ENCODE data around the gene NDNF.

NDNF gene, protein sequence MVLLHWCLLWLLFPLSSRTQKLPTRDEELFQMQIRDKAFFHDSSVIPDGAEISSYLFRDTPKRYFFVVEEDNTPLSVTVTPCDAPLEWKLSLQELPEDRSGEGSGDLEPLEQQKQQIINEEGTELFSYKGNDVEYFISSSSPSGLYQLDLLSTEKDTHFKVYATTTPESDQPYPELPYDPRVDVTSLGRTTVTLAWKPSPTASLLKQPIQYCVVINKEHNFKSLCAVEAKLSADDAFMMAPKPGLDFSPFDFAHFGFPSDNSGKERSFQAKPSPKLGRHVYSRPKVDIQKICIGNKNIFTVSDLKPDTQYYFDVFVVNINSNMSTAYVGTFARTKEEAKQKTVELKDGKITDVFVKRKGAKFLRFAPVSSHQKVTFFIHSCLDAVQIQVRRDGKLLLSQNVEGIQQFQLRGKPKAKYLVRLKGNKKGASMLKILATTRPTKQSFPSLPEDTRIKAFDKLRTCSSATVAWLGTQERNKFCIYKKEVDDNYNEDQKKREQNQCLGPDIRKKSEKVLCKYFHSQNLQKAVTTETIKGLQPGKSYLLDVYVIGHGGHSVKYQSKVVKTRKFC

DNA sequence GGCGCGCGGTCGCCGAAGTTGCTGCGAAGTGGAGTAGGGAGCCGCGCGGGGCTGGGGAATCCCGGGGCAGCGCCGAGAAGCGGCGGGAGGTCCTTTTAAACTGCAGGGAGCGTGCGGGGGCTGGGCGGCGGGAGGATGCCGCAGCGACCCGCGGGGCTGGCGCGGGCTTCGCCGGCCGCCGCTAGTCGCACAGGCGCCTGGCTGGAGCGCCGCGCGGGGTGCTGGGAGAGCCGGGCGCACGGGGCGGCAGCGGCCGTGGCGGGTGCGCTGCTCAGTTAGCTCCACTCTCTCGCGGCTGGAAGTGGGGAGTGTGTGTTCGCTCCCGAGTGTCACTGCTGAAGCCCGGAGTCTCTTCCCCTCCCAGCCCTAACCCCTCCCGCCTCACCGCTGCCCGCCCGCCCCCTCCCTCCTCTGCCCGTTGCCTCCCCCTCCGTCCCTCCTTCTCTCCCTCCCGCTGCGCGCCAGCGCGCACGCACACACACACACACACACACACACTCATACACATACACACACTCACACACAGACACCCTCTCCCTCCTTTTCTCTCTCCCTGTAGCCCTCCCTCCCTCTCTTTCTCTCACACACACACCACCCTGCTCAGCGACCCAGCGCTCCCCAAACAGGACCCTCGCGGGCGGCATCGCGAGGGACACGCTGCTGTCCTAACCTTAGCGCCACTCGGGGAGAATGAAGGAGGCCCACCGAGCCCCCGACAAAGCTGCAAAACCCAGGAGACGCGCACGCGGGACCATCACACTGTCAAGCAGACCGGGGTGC, at the start of gene NDNF:
Gene NDNF, minus strand, starts transcription at position 312 of the 780 bp plus-strand sequence. CDS start 26,698 bp downstream, outside the sequence.
- no peak for DNase-seq

DNA sequence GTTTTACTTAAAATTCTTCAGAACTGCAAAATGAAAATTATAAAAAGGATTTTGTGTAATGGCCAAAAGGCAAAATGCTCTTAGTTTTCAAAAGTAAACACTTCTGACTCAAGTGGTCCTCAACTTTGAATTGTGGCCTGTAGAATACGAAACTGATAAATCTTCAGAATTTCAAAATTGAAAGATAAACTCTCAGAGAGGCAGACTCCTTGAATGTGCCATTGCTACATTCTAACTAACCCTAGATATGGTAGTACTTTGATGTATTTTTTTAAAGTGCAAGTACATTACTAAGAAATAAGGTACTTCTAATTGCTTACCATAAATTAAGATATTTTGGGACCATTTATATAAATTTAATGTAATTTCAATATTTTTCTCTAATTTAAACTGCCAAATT, 47.4 kb upstream of the NDNF start:
- no peak for DNase-seq

DNA sequence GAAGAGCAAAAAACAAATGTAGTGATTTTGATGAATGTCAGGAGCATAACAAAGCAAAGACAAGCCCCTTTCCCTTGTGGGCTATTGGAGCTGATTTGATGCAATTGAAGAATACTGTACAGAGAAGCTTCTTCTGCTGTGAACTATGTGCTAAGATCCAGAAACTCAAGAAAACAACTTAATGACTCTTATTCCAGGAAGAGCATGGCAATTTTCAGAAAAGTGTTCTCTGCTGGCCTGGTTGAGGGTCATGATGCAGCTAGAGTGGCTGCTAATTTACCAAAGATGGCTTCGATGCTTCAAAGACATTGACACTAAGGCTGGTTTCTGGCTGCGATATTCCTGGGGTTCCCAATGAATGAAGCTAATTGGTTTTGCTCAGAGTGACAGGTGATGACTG, 46.0 kb upstream of the NDNF start:
- no peak for DNase-seq

DNA sequence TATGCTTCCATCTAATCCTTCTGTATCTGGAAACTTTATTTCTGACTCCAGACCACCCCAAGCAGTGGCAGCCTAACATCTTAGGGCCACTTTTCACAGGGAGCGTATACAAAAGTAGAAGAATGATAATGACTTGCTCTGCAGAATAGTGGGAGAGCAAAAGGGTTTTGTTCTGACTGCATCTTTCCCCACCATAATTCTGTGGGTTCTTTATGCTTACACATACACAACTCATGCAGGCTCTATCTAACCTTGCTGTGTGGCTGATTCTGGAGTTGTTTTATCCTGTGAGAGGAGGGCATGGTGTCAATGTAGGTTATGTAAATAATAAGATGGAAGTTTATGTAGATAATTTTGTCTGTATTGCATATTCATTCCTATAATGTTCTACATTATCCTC, 42.4 kb upstream of the NDNF start:
- DNase-seq = no peak

DNA sequence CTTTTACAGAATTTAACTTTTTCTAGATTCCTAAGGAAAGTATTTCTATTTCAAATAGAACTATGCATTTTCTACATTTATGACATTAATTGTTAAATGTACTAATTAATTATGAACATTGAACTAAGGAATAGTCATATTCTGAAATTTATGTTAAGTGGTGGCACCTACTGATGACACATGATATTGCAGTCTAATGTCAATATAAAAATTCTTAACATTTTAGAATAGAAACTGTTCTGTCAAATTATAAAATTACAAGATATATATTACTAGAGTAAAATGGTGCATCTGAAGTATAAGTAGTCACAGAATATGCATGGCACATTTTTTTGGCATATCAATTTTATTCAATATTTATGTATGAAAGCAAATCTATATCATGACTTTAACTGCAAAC, 40.2 kb upstream of the NDNF start:
- no peak for DNase-seq

DNA sequence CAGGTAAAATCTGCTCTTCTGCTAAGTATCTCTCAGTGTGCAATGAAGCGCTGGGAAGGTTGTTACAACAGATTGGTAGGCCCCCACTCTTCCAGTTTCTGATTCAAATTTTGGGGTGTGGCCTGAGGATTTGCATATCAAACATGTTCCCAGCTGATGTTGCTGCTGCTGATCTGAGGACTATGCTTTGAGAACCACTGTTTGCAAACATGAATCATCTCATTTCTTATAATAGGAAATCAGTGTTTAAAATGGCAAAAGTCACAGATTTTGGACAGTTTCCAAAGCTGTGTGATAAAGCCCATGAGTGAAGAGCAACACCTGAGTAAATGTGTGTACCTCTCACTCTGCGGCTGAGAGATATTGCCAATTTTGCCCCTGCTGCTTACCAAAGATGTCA, 36.2 kb upstream of the NDNF start:
- DNase-seq = peak; percentile 36

DNA sequence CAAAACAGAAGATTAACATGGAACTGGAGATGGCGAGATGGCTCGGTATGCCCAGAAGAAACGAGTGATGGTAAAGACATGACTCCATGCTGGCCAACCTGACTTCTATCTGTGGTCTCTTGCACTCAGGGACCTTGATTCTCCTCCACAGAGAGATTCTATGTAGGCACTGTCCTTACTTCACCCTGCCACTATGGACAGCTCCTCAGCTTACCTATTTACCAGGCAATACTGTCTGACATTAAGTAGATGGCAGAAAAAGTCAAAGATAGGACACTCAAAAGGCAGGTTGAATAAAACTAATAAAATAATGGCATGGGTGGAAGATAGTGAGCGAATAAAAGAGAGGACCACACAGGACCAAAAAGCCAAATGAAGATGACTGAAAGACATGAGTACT, 35.2 kb upstream of the NDNF start:
- DNase-seq = no peak

DNA sequence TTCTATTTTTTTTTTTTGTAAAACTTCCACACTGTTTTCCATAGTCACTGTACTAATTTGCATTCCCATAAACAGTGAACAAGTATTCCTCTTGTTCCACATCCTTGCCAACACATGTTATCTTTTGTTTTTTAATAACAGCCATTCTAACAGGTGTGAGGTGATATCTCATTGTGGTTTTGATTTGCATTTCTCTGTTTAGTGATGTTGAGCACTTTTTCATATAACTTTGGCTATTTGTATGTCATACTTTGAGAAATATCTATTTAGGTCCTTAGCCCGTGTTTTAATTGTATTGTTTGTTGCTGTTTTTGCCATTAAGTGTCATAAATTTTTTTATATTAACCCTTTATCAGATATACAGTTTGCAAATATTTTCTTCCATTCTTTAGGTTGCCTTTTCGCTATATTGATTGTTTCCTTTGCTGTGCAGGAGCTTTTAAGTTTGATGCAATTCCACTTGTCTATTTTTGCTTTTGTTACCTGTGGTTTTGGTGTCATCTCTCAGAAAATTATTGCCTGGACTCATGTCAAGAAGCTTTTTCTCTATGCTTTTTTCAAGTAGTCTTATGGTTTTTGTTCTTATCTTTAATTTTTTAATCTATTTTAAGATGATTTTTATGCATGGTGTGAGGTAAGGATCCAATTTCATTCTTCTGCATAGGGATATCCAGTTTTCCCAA, 27.9 kb upstream of the NDNF start:
- no peak for DNase-seq

DNA sequence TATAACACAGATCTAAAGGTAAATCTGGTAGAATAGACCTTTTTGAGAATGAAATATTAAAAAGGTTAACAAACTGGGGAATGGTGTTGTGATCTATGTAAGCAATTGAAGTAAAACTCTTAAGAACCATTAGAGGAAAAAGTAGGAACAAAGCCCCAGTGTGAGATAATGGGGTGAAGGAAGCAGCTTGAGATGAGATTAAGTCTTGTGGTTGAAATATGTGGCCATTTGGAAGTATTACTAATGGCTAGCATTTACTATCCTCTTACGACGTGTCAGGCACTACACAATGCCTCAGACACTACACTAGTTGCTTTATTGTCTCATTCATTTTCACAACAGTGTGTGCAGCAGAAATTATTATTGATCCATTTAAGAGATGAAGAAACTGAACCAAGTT, 25.9 kb upstream of the NDNF start:
- DNase-seq = no peak

DNA sequence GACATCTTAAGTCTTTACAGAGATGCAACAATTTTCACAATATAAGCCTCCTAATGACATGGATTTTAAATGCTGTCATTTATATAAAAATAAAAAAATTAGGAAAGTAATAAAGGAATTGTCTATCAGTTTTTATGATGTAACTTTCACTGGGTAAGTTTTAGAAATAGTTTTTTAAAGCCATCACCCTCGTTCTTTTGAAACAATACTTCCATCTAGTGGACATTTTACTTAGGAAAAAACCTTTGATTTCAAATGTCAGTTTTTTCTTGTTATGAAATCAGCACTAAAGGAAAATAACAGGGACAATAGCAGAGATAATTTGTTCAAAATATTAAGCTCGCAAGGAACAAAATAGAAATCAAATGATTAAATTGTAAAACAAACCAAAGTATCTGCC, 24.3 kb upstream of the NDNF start:
- peak; percentile 42 for DNase-seq

DNA sequence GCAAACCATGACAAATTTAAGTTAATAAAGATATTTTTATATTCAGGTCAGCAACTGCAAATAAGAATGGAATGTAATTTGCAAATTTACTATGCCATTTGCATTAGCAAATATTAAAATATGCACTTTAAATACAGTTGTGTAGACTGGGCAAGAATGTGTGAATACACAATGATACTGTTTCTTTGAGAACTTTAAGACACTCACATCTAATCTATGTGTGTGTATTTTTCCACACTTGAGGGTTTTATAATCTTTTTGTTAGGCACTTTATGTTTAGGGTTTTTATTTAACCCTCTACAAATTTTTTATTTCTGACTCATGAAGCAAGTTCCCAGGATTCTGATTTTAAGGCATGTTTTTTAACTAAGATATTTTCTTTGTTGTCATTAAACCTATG, 23.9 kb upstream of the NDNF start:
- DNase-seq = no peak

DNA sequence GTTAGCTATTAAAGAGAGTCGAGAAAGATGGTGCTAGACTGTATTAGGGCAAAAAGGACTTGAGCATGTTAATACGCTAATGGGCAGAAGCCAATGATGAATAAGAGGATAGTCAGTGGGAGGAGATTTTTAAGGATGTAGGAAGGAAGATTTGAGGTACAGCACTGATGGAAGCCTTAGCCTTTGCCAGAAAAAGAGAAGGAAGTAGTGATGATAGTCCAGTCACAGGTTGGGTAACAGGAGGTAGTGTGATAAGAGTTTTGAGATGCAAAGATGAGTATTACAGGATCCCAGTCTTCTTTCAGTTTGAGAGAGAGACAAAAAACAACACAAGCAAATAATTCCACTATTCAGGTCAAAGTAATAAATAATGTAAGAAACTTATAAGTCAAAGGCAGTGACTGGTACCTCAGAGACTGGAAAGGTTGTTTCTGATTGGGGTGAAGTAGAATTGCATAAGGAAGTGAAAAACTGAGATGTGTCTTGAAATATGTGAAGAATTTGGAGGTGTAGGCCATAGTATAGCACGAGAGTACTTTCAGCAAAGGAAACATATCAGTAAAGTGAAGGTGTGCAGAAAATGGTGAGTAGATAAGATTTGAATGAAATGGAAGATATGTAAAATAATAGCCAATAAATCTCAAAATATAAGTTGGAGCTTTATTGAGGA, 22.1 kb upstream of the NDNF start:
- no peak for DNase-seq

DNA sequence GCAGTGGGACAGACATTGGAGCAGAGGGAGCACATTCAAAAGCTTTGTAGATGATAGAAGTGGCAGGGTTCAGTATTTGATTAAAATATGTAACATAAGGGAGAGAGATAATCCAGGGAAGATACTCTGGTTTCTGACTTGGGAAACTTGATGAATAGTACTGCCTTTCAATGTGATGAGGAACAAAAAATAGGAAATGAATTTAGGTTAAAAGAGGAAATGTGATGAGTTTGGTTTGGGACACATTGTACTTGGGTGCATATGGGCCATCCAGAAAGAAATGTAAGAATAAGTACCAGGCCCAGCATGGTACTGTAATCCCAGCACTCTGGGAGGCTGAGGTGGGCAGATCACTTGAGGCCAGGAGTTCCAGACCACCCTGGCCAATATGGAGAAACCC, 20.9 kb upstream of the NDNF start:
- DNase-seq = no peak

DNA sequence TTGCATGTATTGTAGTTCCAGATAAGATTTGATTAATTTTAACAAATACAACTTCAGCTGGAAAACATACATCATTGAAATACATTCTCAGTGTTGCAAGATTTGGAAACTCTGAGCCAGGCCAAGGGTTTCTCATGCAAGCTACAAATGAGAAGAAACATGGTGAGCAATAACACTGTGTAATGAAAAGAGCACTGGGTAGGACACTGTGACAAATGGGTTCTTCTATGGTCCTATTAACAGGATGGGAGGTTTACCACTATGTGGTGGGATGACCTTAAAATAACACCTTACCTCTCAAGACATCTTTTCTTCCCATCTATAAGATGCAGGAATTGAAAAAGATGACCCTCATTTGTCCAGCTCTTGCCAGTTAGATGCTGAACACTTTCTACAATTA, 19.6 kb upstream of the NDNF start:
- DNase-seq = no peak

DNA sequence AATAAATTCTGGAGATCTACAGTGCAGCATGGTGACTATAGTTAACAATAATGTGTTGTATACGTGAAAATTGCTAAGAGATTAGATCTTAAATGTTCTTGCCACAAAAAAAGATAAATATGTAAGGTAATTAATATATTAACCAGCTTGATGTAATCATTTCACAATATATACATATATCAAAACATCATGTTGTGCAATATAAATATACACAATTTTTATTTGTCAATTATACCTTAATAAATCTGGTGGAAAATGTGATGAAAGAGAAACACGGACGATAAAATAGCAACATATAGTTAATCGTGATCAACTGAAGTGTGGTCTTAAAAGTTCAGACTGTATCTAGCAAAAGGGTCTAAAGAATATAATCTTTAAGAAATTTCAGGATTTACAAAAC, 16.5 kb upstream of the NDNF start:
- DNase-seq = no peak

DNA sequence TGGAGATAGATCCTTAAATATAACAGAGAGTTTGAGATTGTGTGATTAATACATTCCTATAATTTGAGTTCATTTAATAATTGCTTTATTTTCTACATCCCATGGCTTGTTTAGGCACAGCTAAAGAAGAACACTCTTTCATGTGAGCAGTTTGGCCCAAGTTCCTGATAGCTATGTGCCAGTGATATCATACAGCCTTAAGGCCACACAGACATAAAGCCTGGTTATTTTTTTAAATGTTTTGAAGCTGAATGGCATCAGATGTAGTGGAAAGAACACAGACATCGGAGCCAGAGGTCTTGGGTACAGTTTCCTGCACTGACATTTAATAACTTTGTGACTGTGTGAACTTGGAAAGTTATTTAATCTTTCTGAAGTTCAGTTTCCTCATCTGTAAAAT, 7.0 kb upstream of the NDNF start:
- no peak for DNase-seq

DNA sequence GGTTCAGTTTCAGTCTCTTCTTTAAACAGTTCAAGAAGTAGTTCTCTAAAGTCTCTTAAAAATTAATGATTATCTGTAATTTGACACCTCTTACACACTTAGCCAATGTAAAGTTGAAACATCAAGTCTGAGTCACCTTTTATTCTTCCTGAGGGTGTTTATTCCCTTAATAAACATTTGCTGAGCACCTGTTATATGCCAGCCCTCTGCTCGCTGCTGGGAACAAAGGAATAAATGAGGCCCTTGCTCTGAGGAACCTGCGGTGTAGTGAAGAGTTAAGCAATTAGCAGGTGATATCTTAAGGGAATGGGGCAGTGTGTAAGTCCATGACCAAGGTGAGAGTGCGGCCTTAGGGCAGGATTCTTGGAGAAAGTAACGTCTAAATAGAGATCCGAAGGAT, 5.2 kb upstream of the NDNF start:
- no peak for DNase-seq

DNA sequence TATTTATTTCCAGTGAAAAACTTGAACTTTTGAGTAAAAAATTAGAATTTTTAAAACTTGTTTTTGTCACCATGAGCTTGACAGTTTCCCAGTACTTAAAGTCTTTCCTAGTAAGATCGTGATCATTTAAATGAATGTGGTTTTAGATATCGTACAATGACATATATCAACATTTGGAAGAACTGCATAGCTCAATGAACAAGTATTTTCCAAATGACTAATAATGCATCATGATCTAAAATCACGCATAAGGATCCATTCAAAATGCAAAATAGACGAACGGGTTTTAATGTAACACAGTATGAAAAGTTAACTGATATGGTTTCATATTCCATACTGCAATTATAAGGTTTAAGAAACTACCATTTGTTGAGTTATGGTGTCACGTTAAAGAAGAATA, 4.1 kb upstream of the NDNF start:
- no peak for DNase-seq

DNA sequence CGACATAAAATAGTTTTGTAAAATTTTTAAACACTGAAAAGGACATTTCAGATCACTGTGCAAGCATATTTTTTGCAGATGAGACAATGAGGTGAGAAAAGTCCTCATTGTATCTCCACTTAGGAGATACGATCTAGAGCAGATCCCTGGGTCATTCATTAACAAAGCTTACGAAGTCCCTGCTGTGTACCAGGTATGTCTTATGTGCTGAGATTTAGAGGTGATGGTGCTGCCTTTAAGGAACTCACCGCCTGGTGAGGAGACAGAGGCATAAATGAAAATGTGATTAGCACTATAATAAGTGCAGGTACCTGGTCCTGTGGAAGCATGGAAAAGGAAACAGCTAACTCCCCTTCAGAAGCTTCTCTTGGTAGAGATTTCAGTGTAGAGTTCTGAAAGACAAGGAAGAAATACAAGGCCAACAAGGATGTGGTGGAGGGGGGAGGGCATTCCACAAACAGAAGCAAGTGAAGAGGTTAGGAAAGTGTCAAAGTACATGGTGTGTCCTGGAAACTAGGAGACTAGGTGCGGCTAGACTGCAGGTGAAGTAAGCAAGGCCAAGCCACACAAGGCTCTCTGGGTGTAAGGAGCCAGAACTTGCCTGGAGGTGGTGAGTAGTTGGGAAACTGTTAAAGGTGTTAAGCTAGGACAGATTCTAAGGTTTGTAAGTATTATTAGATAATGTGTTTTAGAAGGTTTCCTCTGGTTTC, 1.5 kb upstream of the NDNF start:
- no peak for DNase-seq

DNA sequence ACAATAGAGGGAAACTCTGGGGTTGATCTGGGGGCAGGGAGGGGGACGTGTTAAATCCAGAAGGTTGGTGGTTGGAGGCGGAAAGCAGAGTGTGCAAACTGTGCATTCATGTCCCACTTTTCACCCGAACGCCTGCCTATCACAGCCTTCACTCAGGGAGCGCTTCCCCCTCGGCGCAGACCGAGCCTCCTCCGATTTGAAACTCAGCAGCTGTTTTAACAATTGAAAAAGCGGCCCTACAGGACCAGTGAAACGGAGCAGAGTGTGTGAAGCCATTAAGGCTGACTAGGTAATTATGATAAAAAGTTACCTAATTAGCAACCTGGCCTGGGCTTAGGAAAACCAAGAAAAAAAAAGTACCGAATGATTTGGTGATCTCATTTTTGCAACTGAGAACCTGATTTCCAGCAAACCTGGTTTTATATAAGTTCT, 685 bp upstream of the NDNF start:
- DNase-seq = no peak

DNA sequence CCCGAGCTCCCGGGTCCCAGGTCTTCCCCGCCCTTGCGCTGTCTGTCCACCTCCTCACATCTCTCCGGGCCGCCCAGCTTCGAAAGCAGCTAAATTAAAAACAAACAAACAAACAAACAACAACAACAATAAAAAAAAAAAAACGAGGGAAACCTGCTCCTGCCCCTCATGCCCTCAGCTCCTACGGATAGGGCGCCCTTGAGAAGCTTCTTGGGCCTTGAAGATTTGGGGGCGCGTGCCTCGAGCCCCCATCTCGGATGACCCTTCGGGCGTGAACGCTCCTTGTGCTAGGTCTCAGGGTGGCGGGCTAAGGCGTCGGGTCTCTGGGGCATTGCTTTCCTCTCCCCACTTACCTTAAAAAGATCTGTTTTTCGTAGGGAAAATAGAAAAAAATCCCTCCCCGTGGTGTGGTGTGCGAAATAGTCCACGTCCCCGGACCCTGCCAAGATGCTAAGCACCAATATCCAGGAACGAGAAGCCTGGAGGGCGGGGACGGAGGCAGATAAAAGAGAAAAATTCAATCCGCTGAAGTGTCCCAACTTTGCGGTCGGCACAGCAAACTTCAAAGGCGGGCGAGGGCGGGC, 603 bp downstream of the NDNF start:
- no peak for DNase-seq
